GM21381 (cell line): ENCODE measurements around the gene SPDEF.

Experiments used
- ATAC-seq: cut with Tn5 transposase; IDR thresholded peaks from one replicate; pipeline ENCODE4 v1.9.1; 2021; ENCODE audit warnings: mild to moderate bottlenecking, moderate library complexity; ENCODE audit not compliant: unreplicated experiment

SPDEF gene

DNA sequence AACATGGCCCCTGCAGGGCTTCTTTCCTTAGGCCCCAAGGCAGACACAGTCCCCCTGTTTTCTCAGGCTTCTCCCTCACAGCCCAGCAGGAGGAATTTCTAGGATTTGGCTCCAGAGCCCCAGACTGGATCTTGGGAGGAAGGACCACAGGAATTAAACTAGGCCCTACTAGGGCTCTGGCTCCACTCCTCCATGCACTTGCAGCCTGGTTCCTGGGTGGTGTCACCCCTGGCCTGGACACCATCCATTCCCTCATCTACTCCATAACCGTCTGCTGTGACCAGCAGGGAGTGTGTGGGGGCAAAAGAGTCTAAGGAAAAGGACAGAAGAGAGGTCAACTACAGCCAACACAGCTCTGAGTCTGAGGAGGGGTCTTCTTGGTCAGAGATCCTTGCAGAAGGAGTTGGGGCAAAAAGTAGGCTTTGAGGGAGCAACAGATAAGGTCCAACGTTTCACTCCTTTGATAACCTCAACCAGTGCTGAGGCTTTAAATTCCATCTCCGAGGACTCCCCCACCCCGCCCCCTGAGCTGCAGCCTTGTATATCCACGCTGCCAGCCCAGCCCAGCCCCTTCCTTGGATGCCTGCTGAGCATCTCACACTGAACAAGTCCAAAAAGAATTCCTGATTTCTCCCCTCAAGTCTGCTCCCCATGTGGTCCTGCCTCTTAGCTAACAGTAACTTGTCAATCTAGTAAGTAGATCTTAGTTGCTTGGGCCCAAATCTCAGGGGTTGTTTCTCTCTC, 27.9 kb upstream of the SPDEF start:
- no peak for ATAC-seq

- no peak for ATAC-seq
These were observed 27.3 kb upstream of the SPDEF start for GRCh38 chr6:34583461-34583860.

DNA sequence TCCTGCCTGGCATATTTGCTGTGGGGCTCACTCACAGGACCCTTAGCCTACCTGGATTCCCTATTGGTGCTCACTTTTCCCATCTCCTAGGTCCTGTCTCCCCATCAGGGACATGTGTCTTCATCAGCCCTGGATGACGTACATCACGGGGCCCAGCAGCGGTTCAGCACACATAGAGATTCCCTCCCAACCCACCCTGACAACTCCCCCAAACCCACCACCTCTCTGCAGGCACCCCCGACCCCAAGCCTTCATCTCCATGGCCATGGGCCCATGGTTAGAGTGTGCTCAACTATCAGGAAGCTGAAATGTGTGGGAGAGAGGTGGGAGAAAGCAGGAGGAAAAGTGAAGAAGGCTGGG, 25.4 kb upstream of the SPDEF start:
- no peak for ATAC-seq

- no peak for ATAC-seq
These were observed 24.8 kb upstream of the SPDEF start for GRCh38 chr6:34580707-34581560.

- no peak for ATAC-seq
These were observed 22.5 kb upstream of the SPDEF start for GRCh38 chr6:34578445-34579262.

GRCh38 chr6:34576286-34576955, 20.3 kb upstream of the SPDEF start:
- ATAC-seq: no peak

DNA sequence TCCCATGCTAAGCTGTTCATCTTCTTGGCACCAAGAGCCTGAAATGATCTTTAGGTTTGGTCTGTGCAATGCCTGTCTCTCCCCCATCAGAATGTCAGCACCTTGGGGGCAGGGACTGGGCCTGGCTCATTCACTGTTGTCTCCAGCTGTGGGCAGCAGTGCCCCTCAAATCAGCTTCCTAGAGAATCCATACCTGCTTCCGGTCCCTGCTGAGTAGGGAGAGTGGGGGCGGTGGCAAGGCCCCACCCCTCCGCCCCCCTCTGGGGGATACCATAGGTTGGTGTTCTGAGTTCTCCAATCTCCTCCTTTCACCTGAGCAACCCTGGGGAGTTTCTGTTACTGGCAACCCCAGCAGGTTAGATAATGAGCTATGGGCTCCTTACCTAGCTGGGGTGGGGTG, 19.2 kb upstream of the SPDEF start:
- ATAC-seq: no peak

- ATAC-seq: no peak
These were observed 18.6 kb upstream of the SPDEF start for GRCh38 chr6:34574647-34575293.

DNA sequence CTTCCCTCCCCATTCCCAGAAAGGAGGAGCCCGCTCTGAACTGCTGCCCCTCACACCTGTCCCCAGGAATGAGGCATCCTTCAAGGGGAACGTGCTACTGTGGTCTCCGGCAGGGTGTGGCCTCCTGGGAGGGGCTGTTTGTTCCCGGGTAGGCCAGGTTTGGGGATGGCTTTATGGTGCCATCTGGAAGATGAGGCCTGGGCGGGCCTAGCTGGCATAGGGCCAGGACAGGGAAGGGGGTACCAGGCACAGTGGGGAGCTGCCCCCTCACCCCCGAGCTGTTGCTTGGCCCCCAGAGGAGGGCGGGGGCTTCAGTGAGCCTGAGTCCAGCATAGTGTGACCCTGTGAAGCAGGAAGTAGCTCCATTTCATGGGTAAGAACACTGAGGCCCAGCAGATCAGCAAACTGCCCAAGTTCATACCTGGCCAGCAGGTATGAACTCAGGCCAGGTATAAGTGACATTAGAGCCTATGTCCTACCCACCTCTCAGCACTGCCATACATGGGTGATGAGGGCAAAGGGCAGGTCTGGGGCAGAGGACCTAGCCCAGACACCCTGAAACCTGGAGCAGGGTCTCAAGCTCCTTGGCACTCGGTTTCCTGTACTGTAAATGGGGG, 17.5 kb upstream of the SPDEF start:
- no peak for ATAC-seq

- ATAC-seq: no peak
These were observed 16.5 kb upstream of the SPDEF start for GRCh38 chr6:34572585-34572984.

DNA sequence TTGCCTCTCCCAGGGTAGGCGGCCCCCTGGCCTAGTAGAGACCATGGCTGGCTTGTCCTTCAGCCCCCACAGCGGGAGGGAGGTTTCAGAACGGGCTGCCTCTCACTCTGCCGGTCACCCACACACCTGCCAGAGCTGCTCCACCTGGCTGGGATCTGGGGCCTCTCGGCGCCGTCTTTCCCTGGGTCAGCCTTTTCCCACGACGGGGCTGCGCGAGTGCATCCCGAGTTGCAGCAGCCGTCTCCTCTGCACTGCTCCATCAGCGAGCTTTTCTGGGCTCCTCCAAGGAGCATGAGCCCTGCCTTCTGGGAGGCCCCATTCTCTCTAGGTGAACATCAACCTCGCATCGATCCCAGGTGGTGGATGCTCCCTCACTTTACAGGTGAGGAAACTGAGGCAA, 15.9 kb upstream of the SPDEF start:
- ATAC-seq: no peak

- ATAC-seq: no peak
These were observed 15.3 kb upstream of the SPDEF start for GRCh38 chr6:34571388-34571787.

GRCh38 chr6:34570066-34570833, 14.1 kb upstream of the SPDEF start:
- no peak for ATAC-seq

GRCh38 chr6:34569361-34569973, 13.3 kb upstream of the SPDEF start:
- no peak for ATAC-seq

GRCh38 chr6:34568341-34569201, 12.4 kb upstream of the SPDEF start:
- no peak for ATAC-seq

DNA sequence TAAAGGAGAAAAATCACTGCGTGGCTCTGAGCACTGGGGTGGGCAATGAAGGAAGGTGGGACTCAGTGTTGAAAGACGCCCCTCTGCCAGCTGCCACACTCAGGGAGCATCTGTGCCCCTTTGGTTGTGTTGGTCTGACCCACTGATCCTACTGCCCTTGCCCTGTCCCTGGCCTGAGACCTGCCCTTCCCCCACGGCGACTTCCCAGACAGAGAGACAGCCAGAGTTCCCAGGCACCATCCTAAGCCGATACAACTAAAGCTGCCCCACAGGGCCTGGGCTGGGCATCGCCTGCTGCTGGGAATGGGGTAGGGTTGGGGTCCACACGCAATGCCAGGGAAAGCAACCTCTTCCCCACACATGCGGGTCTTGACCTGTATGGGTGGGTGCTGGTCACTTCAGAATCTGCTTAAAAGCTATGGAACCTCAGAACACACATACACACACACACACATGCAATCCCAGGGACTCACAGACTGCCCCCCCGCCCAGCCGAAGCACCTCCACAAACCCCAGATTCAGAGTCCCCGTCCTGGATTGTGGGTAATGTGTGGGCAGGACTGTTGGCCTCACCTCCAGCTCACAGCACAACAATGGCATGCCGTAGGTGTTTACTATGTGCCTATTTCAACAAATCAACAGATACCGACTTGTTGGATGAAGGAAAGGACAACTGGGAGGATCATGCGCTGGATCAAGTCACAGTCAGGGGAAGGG, 10.9 kb upstream of the SPDEF start:
- ATAC-seq: no peak

DNA sequence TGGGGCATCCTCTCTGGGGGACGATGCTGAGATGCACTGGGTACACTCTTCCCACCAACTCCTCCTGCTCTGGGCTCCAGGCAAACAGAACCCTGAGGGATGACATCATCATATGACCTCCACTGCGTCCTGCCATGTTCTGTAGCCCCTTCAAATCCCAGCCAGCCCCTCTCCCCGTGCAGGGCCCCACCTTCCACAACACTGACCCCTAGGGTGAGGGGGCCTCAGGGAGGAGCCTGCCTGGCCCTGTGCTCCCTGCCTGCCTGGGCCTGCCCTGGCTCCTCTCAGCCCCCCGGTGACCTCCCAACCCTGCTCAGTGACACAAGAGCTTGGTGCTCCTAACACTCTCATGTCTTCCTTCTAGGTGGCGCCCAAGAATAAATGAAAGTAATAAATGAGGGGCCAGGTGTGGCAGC, 9.6 kb upstream of the SPDEF start:
- ATAC-seq: no peak
